ENCODE measurements around the gene CDK5RAP2.
"Not testable (repeated sequence)": the region's sequence is repeated elsewhere in the genome, so short reads cannot be mapped to it uniquely, and the experiment has no call there.

Gene CDK5RAP2

GRCh38 chr9:120542701-120543490 is 37.1 kb downstream of the CDK5RAP2 start:
- DNase-seq = no peak

DNA sequence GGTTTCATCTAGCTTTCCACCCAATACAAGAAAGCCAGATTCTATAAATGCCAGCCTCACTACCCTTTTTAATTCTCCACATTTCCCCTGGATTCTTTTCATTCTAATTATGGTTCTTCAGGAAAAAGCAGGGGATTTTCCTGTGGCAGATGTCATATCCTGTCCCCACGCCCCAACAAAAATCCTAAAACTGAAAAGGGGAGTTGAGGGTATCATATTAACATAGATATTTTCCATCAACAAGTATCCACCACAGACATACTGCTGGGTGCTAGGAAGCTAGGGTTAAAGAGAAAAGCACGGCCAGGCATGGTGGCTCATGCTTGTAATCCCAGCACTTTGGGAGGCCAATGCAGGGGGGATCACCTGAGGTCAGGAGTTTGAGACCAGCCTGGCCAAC is 38.0 kb downstream of the CDK5RAP2 start:
- no peak for DNase-seq

GRCh38 chr9:120539951-120540350 is 40.0 kb downstream of the CDK5RAP2 start:
- DNase-seq = no peak

DNA sequence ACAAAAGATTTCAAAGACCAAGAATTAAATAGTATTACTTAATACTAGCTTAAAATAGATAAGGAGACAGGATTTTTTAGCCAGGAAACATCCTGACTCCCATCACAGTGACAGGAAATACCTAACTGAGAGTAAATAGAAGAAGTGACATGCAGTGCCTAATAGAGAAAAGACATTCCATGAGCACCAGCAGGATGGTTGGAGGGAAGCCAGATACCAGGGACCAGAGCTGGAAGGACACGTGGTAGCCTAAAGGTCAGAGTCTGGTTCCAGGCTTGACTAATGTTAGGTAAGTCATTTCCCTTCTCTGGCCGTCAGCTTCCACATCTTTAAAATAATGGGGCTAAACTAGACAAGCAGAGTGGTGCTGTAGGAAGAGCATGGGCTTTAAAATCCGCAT is 41.6 kb downstream of the CDK5RAP2 start:
- no peak for DNase-seq

- no peak for DNase-seq
Measured at GRCh38 chr9:120536949-120537640, 42.9 kb downstream of the CDK5RAP2 start.

DNA sequence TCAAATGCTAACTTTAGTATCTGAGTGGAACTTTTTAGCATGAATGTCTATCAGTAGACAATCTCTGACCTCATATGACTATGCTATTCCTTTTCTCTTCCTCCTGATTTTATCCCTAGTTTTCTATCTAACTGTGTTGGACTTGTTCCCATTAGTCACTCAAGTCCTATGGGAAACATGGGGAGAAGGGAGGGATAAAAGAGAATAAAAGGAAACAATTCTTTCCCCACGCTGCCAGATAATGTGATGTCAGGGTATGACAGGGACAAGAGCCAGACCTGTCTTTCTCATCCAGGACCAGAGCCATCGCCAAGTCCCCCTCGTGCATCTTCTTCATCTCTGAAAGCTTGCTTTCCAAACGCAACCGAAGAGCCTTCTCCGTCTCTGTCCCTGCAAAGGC is 43.9 kb downstream of the CDK5RAP2 start:
- DNase-seq = no peak

- DNase-seq = no peak
Measured at GRCh38 chr9:120534266-120534665, 45.7 kb downstream of the CDK5RAP2 start.

- no peak for DNase-seq
Measured at GRCh38 chr9:120532891-120533290, 47.1 kb downstream of the CDK5RAP2 start.

DNA sequence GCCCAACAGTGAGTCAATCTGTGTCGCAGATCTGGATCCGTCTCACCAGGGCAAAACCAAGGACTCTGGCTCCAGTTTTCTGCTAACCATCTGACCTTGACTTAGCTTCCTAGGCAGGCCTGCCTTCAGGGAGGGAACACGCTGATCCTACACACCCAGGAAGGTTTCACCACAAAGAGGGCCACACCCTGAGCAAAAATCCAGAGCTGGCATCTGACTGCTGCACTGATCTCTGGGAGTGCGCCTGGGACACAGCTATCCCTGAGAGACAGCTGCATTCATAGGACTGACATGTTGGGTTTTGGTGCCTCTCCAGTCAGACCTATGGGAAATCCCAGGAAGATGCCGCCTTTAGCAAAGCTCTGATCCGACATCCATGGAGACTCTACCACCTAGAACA is 47.5 kb downstream of the CDK5RAP2 start:
- DNase-seq = peak; percentile 32

GRCh38 chr9:120531683-120532300 is 48.2 kb downstream of the CDK5RAP2 start:
- no peak for DNase-seq

- not testable (repeated sequence) for DNase-seq
Measured at GRCh38 chr9:120530220-120530832, 49.6 kb downstream of the CDK5RAP2 start.

- no peak for DNase-seq
Measured at GRCh38 chr9:120528829-120529228, 51.1 kb downstream of the CDK5RAP2 start.

- no peak for DNase-seq
Measured at GRCh38 chr9:120528327-120528726, 51.6 kb downstream of the CDK5RAP2 start.

DNA sequence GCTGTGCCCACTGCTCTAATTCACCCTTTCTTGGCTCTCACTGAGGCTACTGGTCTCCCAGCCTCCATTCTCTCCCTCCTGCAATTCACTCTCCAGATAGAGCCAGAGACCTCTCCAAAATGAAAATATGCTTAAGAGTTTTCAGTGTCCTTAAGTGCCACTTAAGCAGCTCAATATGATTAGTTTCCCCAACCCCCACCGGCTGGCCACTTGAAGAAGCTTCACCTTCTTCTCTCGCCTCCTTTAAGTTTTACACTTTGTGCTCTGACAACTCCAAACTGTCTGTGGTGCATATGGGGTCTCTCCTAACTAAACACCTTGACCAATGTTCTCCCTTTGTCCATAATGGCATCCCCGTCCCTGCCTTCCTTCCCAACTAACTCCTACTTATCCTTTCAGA is 53.4 kb downstream of the CDK5RAP2 start:
- DNase-seq = no peak

DNA sequence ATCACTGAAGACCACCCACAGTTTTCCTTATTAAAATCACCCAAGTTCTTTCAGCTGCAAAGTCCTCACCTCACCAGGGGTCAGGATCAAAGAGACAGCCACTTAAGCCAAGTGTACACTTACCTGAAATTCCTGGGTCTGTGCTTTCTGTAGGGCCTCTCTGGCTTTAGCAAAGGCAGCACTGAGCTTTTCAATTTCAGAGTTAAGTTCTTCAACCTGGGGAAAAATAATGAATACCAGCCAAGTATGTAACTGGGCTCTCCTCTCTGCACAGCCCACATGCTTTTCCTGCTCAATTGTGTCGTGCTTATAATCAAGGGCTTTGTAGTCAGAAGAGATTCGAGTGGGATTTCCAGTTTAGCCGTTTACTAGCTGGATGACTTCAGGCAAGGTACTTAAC is 55.1 kb downstream of the CDK5RAP2 start:
- DNase-seq = no peak

GRCh38 chr9:120524038-120524437 is 55.9 kb downstream of the CDK5RAP2 start:
- DNase-seq = no peak

- no peak for DNase-seq
Measured at GRCh38 chr9:120522558-120522957, 57.4 kb downstream of the CDK5RAP2 start.

DNA sequence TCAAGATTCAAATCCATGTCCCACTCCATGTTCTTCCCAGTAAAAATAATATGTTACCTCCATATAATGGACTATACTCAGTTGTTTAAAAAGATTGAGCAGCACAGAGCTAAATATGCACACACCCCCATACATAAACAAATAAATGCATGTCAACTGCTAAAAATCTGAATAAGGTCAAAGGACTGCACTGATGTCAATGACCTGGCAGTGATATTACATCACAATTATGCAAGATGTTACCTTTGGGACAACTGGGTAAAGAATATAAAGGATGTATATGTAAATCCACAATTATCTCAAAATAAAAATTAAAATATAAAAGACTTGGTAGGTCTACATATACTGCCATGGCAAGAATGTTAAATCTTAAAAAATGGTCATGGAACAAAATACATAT is 57.9 kb downstream of the CDK5RAP2 start:
- DNase-seq = no peak

DNA sequence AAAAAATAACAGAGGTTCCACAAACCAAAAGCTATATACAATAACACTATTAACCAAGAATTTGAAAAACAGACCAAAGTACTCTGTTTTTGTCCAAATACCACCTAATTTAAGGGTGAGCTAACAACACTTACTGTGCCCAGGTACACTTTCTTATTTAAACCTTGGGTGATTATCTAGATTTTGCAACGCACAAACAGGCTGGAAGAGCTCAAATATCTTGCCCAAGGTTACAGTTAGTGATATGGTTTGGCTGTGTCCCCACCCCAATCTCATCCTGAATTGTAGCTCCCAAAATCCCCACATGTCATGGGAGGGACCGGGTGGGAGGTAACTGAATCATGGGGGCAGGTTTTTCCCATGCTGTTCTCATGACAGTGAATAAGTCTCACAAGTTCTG is 58.9 kb downstream of the CDK5RAP2 start:
- DNase-seq = no peak

DNA sequence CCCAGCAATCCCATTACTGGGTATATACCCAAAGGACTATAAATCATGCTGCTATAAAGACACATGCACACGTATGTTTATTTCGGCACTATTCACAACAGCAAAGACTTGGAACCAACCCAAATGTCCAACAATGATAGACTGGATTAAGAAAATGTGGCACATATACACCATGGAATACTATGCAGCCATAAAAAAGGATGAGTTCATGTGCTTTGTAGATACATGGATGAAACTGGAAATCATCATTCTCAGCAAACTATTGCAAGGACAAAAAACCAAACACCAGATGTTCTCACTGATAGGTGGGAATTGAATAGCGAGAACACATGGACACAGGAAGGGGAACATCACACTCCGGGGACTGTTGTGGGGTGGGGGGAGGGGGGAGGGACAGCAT is 64.0 kb downstream of the CDK5RAP2 start:
- DNase-seq = not testable (repeated sequence)

- not testable (repeated sequence) for DNase-seq
Measured at GRCh38 chr9:120515481-120515880, 64.5 kb downstream of the CDK5RAP2 start.

- no peak for DNase-seq
Measured at GRCh38 chr9:120514405-120514804, 65.6 kb downstream of the CDK5RAP2 start.

- DNase-seq = no peak
Measured at GRCh38 chr9:120513825-120514396, 66.1 kb downstream of the CDK5RAP2 start.

Measured in right hindlimb (tissue), 1 donor.